Right renal pelvis (tissue), 4 donors: Measurements from ENCODE around the gene KNSTRN. TPM values are rescaled to one million over a fixed set of nuclear protein-coding genes. Genes with fewer than 3 reads are reported as not detected.
A peak's percentile ranks its signal among the peaks of the same experiment; 100 is the strongest.

Experiments
- DNase-seq, 4 donors: peaks; one replicate each; pipeline ENCODE4 v3.0.0-alpha.2; 2013; ENCODE audit warnings: low read depth in 4 of 4, low spot score in 3 of 4, missing footprints in 1 of 4
- polyA plus RNA-seq, 4 donors: library from polyadenylated mRNA; unstranded; fragments of 120-200 nt; gene quantifications; one replicate each; pipeline ENCODE4 v1.2.1, GENCODE V29; 2013; ENCODE audit not compliant: insufficient read length in 4 of 4

Gene KNSTRN
- polyA plus RNA-seq, 4 donors, result 29.5 to 34.7 (median 31.0) TPM

DNA sequence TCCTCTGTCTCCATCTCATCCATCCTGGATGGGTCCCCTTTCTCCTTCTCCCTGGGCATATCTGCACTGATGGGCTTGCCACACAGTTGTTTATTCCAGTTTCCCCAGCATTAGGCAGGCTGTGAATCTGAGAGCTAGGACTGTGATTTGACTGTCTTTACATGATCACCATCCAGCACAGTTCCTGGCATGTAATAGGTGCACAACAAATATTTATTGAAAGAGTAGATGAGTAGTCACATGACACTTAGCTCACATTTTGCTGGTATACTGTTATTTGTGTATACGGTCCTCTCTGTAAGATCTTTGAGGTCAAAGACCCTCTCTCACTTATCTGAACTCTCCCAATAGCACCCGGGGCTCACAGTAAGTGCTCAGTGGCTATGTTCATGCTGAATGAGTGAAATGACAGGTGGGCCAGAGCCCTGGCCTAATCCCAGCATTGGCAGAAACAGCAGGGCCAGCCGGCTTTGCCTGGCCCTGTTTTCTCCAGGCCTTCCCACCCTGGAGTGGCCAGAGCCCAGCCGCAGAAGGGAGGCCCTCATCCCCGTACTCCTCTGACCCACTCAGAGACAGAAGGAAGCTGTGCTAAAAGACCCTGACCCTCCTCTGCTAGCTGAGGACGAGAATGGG is 42.1 kb downstream of the KNSTRN start:
- no peak for DNase-seq

DNA sequence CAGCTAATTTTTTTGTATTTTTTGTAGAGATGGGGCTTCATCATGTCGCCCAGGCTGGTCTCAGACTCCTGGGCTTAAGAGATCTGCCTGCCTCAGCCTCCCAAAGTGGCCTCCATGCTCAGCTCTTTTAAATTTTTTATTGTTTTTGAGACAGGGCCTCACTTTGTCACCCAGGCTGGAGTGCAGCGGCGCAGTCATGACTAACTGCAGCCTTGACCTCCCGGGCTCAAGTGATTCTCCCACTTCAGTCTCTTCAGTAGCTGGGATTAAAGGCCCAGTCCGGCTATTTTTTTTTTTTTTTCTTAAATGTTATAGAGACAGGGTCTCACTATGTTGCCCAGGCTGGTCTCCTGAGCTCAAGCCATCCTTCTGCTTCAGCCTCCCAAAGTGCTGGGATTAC is 43.2 kb downstream of the KNSTRN start:
- no peak for DNase-seq

DNA sequence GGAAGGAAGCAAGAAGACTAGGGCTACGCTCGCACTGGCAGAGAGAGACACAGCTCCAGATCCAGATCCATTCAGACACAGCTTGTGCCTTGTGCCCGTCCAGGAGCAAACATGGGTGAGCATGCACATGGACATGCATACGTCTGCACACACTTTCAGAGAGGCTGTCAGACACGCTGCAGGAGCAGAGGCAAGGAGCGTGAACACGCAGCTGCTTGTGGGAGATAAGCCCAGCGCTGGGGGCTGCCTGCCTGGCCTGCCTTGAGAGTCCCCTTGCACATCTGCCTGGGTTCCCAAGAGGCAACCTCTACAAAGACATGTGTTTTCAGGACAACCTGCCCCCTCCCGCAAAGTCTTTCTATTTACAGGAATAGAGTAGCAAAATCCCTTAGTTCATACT is 44.7 kb downstream of the KNSTRN start:
- DNase-seq, result no peak

DNA sequence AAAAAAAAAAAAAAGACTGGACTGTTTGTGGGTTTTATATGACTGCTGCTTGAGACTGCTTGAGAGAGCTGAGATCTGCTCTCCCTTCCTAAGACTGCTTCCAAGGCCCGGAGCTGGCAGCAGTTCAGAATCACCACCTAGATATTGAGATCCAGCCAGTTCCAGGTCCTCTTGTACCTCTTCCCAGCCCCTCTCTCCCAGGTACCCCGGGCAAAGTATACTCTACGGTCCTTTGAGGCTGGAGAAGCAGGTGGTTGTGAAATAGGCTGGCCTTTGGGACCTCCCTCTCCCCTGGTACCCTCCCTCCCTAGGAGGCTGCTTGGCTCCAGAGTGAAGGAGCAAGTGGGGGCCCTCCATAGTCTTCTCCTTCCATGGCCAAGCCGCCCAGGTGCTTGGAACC is 45.7 kb downstream of the KNSTRN start:
- DNase-seq, result no peak

DNA sequence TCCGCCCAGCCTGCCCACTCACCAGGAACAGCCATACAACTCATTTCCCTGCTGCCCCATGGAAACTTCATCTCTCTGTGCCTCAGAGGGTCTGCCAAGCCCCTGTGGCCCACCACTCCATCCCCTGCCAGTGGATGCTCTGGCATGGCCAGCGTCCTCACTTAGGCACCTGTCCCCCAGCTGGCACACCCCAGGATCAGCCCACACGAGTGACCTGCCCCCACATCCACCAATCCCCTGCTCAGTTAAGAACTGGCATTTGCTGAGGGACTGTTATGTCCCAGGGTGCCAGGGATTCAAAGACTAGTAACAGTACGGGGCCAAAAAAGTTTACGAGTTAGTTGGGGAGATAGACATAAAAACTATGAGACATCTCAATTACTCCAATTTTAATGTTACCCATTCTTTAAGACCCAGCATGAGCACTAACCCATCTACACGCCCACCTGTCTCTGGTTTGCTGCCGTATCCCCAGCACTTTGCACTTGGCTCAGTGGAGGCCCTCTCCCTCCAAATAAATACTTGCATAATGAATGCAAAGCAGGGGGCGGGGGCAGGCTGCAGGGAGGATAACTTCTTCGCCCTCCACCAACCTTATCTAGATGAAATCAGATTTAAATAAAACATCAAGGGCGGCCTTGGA is 46.7 kb downstream of the KNSTRN start:
- DNase-seq, result no peak

GRCh38 chr15:40430271-40430805 is 47.8 kb downstream of the KNSTRN start:
- DNase-seq, result no peak

DNA sequence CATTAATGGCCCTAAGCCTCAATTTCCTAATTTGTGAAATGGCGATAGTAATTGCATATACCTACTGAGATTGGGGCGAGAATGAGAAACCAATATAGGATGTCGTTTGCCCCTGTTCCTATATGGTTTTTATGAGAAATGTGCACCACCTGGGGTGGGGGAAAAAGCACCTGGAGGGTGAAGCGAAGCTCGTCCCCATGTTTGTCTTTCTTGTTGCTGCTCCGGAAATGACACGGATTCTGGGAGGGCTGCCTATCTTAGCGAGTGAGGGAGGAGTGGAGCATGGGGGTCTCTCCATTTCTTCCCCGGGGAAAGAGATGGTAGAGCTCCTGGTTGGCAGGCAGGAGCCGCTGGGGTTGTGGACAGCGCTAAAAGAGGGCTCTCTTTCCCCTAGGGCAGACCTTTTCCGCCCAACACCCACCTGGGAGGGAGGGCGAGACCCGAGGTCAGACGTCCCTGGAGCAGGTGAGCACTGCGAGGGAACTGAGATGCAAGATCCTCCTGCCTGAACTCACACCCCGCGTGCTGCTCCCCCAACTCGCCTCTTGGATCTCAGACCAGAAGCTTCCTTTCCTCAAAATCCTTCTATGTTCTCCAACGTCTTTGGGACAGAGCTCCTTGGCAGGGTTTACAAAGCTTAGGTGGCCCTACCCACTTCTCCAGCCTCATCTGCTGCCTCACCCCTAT is 52.6 kb downstream of the KNSTRN start:
- no peak for DNase-seq

DNA sequence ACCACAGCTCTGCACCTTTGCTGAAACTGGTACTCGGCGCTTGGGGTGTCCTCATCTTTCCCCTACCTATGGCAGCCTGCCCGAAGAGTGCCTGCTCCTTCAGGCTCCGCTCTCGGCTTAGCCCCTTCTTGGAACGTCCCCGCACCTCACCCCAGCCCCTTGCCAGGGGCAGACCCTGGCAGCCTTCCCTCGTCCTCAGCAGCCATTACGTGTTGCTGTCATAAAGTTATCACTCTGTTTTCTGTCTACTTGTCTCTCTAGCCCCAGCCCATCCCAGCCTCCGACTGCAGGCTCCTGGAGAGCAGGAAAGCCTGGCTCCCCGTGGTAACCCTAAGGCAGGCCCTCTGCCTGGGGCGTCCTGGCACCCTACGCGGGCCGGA is 53.2 kb downstream of the KNSTRN start:
- no peak for DNase-seq

GRCh38 chr15:40436116-40436891 is 53.8 kb downstream of the KNSTRN start:
- DNase-seq, result no peak

DNA sequence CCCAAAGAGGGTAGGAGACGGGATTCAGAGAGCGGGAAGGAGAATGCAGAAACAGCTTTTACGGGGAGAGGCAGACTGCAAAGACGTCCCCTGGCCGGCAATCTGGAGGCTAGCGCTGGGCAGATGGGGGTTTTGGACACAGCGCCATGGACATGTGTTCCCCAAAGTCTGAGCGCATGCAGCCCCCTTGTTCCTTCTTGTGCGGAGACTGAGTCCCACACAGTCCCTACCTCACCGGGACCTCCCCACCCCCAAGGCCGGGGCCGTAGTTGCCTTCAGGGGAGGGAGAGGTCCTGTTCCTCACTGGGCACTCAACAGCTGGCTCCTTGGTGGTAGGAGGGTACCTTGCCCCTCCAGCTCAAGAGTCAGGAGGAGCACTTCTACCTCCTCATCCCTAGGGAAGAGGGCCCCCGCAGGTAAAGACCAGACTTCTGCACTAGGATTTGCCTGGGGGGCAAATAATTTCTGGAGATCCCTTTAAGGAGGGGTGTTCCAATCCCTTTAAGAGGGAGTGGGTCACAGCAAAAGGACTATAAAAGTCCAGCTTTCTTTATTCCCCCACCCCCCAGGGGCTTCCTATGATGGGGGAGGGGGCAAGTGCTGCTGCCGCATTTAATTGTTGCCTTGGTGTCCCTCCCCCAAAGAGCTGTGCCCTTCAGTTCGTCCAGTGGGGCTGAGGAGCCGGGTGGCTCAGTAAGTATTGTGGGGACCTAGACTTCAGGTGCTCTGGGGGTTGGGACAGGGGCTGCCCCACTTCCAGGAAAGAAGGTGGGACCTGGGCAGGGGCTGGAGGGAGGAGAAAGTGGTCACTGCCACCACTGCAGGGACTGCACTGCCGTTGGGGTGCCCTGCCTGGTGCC is 54.6 kb downstream of the KNSTRN start:
- DNase-seq, result no peak

DNA sequence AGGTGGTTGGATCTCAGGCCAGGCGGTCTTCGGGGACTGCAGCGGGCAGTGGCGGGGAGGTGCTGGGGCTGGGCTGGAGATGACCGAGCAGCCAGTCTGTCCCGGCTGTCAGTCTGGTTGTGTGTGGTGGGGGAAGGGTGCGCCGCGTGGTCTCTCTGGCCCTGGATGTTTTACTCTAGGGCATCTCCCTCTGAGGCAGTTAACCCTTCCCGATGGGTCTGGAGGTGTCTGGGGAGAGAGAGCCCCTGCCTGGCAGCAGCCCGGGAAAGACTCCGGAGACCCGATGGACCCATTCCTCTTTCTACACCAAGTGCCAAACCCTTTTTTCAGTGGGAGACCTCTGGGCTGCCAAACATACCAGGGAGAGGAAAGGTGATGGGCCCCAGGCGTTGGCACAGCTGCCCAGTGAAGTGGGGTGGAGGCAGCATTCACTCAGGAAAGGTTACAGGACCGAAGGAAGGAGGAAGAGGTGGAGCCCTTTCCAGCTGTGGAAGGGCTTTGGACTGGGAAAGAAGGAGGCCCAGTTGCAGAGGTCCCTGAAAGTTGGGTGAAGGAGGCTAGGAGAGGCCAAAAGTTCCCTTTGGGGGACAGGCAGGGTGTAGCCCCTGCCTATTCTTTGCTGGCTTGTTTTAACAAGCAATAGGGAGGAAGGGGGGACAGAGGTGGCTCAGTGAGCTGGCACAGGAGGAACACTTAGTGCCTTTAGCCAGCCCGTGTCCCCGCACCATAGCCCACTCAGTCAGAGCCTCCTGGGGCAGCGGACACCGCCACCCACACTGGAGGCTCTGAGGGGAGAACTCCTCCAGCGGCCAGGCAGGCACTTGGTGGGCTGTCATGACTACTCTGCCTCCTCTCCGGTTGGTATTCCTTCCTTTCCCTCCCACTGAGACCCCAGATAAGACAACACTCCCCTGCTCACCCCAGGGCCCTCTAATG is 55.5 kb downstream of the KNSTRN start:
- DNase-seq, result no peak

DNA sequence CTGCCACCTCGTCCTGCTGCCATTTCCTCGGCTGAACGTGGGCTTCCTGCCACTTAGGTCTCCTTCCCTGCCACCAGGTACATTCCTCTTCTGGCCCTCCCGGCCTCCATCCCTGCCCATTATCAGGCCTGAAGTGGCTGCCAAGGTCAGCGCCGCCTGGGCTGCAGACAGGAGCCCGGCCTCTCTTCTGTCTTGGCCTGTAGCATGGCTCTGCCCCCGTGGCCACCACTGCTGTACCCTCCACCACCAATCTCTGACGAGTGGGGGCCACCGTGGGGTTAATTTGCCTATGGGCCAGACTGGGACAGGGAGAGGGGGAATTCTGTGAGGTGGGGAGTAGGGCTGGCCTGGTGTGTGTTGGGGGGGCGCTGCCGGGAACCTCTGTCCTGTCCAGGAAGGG is 56.2 kb downstream of the KNSTRN start:
- no peak for DNase-seq

GRCh38 chr15:40439461-40439959 is 57.0 kb downstream of the KNSTRN start:
- DNase-seq, result no peak

DNA sequence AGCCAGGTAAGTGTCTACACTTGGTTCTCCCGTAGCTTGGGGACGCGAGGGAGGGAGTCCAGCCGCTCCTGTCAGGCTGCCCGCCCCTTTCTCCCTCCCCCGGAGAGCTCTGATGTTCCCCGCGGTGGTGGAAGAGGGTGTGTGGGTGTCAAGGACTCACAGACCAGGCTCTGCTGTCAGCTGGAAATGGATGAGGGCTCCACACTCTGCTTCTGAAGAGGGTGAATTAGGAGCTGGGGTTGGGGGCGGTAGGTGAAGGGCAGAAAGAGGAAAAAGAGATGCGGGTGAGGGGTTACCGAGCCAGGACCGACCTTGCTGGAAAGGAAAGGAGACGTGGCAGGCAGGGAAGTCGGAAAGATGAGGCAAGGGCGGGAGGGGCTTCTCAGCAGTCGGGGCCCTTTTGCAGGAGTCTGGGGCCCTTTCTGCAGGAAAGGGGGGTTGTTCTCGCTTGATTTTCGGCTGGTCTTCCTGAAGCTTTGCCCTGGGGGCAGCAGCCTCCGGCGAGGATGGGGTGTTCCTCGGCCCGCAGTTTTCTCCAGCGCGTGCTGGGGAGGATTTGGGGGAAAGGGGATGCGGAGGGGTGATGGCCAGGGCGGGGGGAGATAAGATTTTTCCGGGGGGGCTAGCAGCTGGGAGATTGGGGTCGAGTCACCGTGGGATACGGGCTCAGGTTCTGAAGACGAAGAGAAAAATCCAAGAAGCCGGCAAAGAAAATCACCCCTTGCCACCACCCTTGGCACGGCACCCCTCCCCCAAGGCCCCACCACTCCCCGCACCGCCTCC is 57.6 kb downstream of the KNSTRN start:
- no peak for DNase-seq

GRCh38 chr15:40440743-40441564 is 58.4 kb downstream of the KNSTRN start, which contains the start of gene BAHD1:
Gene BAHD1, plus strand, starts transcription at chr15:40440953. Its CDS starts 17,512 bp downstream, at chr15:40458465.
- DNase-seq, result peak; percentile 80 to 90 (median 85)

DNA sequence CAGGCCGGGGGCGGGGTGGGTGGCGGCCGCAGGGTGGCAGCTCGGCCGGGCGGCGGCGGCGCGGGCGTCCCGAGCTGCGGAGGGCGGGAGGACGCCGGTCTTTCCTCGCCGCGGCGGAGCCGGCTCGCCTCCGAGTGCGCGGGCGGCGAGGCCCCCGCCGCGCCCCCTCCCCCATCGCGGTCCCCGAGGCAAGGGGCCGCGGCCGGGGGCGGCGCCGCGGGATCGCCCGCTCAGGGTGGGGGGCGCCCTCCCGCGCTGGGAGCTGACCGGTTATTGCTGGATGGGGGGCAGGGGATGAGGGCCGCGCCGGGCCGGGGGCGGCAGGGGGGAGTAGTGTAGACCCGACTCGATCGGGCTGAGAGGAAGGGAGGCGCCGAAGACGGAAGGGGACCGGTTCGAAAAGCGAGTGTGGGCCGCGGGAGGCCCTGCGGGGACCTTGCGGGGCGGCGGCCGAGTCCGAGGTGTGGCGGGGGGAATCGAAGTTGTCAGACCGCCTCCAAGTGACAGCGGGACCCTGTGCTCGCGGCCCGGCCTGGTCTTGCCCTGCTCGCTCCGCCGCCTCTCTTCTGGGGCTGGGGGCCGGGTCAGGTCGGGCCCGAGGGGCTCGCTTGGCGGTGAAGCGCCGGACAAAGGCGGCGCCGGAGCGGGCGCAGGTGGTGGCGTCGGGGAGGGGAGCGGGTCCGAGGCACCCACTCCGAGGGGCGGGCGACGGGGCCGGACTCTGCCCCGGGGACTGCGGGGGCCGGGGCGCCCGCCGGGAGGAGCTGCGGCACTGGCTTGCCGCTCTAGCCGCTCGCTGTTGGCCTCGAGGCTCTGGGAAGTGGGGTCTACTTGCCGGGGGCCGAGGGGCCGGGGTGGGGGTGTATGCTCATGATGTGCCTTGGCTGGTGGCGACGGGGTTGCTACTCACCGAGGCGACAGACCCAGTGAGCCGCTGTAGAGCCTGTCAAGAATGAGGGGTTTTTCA is 59.3 kb downstream of the KNSTRN start:
- DNase-seq, result no peak
